ENCODE data around the gene AMOTL1.

The AMOTL1 gene, protein sequence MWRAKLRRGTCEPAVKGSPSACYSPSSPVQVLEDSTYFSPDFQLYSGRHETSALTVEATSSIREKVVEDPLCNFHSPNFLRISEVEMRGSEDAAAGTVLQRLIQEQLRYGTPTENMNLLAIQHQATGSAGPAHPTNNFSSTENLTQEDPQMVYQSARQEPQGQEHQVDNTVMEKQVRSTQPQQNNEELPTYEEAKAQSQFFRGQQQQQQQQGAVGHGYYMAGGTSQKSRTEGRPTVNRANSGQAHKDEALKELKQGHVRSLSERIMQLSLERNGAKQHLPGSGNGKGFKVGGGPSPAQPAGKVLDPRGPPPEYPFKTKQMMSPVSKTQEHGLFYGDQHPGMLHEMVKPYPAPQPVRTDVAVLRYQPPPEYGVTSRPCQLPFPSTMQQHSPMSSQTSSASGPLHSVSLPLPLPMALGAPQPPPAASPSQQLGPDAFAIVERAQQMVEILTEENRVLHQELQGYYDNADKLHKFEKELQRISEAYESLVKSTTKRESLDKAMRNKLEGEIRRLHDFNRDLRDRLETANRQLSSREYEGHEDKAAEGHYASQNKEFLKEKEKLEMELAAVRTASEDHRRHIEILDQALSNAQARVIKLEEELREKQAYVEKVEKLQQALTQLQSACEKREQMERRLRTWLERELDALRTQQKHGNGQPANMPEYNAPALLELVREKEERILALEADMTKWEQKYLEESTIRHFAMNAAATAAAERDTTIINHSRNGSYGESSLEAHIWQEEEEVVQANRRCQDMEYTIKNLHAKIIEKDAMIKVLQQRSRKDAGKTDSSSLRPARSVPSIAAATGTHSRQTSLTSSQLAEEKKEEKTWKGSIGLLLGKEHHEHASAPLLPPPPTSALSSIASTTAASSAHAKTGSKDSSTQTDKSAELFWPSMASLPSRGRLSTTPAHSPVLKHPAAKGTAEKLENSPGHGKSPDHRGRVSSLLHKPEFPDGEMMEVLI

DNA sequence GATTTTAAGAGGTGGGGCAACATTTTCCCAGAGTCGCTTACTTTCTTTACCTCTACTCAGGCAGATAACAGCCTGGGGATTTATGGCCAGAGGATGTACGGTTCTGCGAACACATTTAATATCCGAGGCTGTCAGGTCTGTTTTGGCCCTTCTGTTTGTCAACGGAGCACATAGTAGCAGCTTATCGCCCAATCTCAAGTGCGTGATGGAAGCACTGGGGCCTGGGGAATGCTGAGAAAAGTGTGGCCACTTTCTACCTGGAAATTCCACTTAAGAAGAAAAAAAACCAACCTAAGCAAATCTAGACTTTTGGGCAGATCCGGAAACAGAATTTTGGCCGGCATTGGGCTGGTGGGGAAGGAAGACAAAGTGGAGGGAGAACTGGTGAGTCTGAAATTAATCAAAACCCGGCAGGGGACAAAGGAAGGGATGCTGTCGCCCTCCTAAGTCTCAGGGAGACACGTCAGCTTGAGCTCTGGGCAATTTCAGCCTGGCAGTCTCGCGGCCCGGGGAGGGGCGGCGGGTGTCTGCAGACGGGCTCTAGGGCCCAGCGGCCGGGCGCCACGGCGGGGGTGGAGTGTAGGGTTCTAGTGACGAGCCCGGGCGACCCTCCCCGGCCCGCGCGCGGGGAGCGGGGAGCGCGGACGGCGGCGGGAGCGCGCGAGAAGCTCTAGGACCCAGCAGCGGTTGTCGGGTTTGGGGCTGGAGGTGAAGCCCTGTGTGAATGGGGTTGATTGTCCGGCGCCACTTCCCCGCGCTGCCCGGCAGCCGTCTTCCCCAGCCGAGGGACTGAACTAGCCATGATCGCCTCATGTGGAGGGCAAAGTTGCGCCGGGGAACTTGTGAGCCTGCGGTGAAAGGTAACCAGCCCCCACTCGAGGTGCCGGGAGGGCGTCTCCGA, at the start of gene AMOTL1:
AMOTL1 (plus strand) TSS at position 656 of the 901 bp plus-strand sequence; CDS start at position 812, 156 bp downstream.
- ChIA-PET POLR2A (interaction anchor here (0.6 to 1.6 kb wide), 5 partner anchors 14 to 895 kb away, joined by 3 to 10 read pairs (median 3); no protein-coding TSS in a partner anchor), CTCF (interaction anchor here (0.9 to 2.5 kb wide), 7 partner anchors 12 to 145 kb away, joined by 3 to 14 read pairs (median 6); no protein-coding TSS in a partner anchor)

DNA sequence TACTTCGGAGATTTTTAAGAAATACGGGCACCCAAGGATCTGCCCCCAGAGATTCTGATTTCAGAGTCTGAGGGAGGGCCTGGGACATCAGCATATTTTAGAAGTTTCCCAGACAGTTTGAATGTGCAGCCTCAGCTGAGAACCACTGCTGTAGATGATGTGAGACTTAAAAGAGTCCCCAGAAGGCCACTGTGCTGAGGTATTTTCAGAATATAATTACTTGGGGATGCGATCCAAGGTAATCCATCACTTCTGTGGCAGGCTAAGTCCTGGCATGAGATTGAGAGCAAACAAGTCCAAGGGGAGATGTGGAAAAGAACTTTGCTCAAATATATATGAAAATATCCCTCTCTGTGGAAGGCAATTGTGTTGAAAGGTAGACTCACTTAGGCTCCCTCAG, 48.3 kb upstream of the AMOTL1 start:
- no peak overlapping the region for H3K4me3 ChIP-seq (ENCODE audit: low read depth, low read length)
- CTCF ChIA-PET, result no interaction called here
- POLR2A ChIA-PET, result no interaction called here
- TF ChIP-seq CTCF (IDR thresholded peaks at IDR 0.05; ENCODE audit: insufficient read depth, low read length, missing control alignments), result no peak
- DNase-seq (ENCODE audit: low read depth, low spot score), result no peak

More for the DNA sequence above, at the start of gene AMOTL1:
- H3K4me3 ChIP-seq (ENCODE audit: low read depth, low read length), result peak within 1 kb of the TSS; percentile 85
- no peak for TF ChIP-seq CTCF (IDR thresholded peaks at IDR 0.05; ENCODE audit: insufficient read depth, low read length, missing control alignments)
- no peak for DNase-seq (ENCODE audit: low read depth, low spot score)

DNA sequence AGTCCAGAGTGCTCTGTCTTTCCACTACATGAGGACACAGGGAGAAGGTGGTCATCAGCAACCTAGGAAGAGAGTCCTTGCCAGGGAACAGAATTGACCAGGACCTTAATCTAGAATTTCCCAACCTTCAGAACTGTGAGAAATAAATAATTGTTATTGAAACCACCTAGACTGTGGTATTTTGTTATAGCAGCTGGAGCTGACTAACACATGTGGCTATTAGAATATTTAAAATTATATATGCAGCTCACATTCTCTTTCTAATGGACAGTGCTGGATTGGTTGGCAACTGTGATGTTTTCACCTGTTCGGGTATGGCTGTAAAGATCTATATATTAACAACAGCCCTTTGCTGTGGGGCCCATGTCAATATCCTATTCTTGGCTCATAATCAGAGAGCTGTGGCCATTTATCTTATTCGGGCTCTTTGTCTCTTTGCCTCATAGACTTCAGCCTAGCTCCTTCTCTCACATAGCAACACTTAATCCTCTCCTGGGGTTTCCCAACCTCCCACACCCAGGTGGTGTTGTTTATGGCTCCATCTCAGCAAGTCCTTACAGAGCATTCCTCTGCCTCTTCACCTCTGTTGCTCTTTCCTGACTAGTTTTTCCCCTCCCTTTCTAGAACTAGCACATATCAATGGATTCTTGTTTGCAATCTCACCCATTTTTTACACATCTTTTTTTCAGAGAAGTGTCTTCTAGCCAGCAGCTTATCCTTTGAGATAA, 46.4 kb upstream of the AMOTL1 start:
- no peak for TF ChIP-seq CTCF (IDR thresholded peaks at IDR 0.05; ENCODE audit: insufficient read depth, low read length, missing control alignments)
- ChIA-PET POLR2A (no interaction called here), CTCF (interaction anchor here (1.5 kb wide), 1 partner anchor 9 kb away, joined by 3 read pairs; no protein-coding TSS in a partner anchor)
- DNase-seq (ENCODE audit: low read depth, low spot score), result no peak
- H3K4me3 ChIP-seq (ENCODE audit: low read depth, low read length), result no peak overlapping the region

DNA sequence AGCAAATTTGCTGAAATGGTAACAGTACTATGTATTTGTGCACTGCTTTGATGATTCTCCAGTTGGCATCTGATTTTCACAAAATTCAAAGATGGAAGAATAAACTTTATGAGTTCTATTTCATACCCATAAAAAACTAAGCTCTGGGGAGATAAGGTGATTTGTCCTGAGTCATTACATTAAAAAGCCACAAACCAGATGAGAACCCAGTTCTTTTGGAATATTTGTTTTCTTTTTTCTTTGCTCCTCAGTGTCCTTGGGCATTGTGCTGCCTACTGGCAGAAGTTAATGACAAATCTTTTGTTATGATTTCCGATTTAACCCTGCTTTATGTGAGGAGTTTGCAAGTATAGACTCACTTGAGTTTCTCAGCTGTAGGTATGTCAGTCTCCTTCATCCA, 45.4 kb upstream of the AMOTL1 start:
- ChIA-PET POLR2A (no interaction called here), CTCF (interaction anchor here (0.9 to 1.5 kb wide), 2 partner anchors 8 to 346 kb away, joined by 3 read pairs; no protein-coding TSS in a partner anchor)

More for the DNA sequence above, 45.4 kb upstream of the AMOTL1 start:
- H3K4me3 ChIP-seq (ENCODE audit: low read depth, low read length), result no peak overlapping the region
- TF ChIP-seq CTCF (IDR thresholded peaks at IDR 0.05; ENCODE audit: insufficient read depth, low read length, missing control alignments), result no peak
- DNase-seq (ENCODE audit: low read depth, low spot score), result no peak

All from AG04449 (cell line).